LNCAP (cell line): ENCODE results near the gene TTC39B.

Experiments
- CTCF ChIP-seq: fragments of 450-650 bp; IDR thresholded peaks from 2 replicates; pipeline ENCODE4 v1.5.1; 2017; ENCODE audit warnings: mild to moderate bottlenecking

The TTC39B gene

DNA sequence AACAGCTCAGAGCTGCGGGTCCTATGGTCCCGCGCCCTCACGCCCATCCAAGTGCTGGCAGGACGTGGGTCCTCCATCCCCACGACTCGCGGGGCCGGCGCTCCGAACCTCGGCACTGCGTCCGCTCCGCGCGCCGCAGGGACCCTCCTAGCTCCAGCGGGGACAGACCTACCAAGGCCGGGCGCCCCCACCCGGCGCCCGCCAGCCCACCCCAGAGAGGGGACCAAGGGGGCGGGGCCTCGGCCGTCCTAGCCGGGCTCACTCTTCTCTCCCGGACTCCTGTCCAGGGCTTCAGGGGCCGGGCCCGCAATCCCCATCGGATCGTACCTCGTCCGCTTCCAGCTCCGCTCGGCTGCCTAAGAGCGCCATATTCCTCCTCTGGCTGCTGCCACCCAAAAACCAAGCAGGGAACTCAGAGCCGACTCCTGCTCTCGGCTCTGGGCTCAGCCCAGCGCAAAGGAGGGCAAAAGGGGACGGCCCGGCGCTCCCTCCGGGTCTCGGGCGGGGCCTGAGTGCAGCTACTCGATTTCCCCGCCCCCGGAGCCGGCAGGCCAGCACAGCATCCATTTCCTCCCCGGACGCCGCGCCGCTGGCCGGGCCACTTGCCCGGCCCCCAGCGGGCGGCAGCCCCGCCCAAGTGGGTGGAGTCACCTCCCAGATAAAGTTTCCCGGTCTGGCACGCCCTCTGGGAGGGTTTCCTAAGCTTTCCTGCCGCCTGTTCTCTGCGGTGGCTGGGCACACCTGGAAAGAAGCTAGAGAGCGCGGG is at the start of gene TTC39B:
TTC39B (minus strand) TSS at position 460 of the 766 bp plus-strand sequence; CDS start at position 369, 91 bp downstream.
- TF ChIP-seq CTCF = no peak

- no peak for TF ChIP-seq CTCF
Measured at GRCh38 chr9:15355669-15356068, 48.7 kb upstream of the TTC39B start.

GRCh38 chr9:15354713-15355112 is 47.7 kb upstream of the TTC39B start:
- no peak for TF ChIP-seq CTCF

- TF ChIP-seq CTCF = no peak
Measured at GRCh38 chr9:15353892-15354291, 46.9 kb upstream of the TTC39B start.

- TF ChIP-seq CTCF = no peak
Measured at GRCh38 chr9:15352306-15352705, 45.3 kb upstream of the TTC39B start.

- TF ChIP-seq CTCF = no peak
Measured at GRCh38 chr9:15349892-15350761, 43.1 kb upstream of the TTC39B start.

GRCh38 chr9:15346837-15347236 is 39.8 kb upstream of the TTC39B start:
- no peak for TF ChIP-seq CTCF
